HCT116 (cell line): ENCODE results near the gene CD7.

ENCODE experiments used
- EZH2 ChIP-seq: fragments of 200-600 bp; sonication (generic); IDR thresholded peaks from 2 replicates; pipeline ENCODE4 v1.6.1; 2017; ENCODE audit warnings: antibody characterized with exemption, mixed run types
- TF ChIP-seq, protein P1 (sequence below), 3 experiments: fragments of 200-600 bp in 1 of 3; sonication (generic) in 1 of 3; IDR thresholded peaks in 2 of 3; conservative IDR thresholded peaks in 1 of 3; 2 replicates each; pipeline ENCODE4 v1.5.1; 2012 to 2017; ENCODE audit warnings: low read depth in 2 of 3, low read length in 2 of 3, antibody characterized with exemption in 1 of 3, borderline replicate concordance in 1 of 3, control low read depth in 1 of 3, mild to moderate bottlenecking in 1 of 3, mixed read lengths in 1 of 3, mixed run types in 1 of 3, moderate library complexity in 1 of 3; ENCODE audit not compliant: insufficient read depth in 1 of 3

DNA sequence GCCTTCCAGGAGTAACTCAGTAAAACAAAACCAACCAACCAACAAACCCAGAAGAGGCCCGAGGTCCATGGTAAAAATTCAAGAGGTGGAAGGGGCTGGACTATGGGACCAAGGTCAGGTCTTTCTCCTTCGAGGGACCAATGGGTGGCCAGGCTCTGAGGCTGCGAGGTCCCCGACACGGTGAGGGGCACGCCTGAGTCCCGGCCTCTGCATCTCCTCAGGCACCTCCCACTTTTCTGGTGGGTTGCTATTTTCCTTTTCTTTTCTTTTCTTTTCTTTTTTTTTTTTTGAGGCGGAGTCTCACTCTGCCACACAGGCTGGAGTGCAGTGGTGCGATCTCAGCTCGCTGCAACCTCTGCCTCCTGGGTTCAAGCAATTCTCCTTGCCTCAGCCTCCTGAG lies 18.0 kb downstream of the CD7 start:
- TF ChIP-seq, protein P1, sequence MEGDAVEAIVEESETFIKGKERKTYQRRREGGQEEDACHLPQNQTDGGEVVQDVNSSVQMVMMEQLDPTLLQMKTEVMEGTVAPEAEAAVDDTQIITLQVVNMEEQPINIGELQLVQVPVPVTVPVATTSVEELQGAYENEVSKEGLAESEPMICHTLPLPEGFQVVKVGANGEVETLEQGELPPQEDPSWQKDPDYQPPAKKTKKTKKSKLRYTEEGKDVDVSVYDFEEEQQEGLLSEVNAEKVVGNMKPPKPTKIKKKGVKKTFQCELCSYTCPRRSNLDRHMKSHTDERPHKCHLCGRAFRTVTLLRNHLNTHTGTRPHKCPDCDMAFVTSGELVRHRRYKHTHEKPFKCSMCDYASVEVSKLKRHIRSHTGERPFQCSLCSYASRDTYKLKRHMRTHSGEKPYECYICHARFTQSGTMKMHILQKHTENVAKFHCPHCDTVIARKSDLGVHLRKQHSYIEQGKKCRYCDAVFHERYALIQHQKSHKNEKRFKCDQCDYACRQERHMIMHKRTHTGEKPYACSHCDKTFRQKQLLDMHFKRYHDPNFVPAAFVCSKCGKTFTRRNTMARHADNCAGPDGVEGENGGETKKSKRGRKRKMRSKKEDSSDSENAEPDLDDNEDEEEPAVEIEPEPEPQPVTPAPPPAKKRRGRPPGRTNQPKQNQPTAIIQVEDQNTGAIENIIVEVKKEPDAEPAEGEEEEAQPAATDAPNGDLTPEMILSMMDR (IDR thresholded peaks at IDR 0.05 in 2 of 3, conservative IDR thresholded peaks at IDR 0.05 in 1 of 3; ENCODE audit: borderline replicate concordance in 1 of 3, insufficient read depth in 1 of 3, low read depth in 2 of 3, low read length in 2 of 3) = no peak
- no peak for TF ChIP-seq EZH2
